ENCODE measurements around the gene STRA6.

Gene STRA6

GRCh38 chr15:74157868-74158827 is 44.4 kb downstream of the STRA6 start:
- H3K27ac ChIP-seq (ENCODE audit: poor library complexity, severe bottlenecking), result no peak overlapping the region
- no peak overlapping the region for H3K4me3 ChIP-seq (ENCODE audit: severe bottlenecking)
- TF ChIP-seq CTCF (IDR thresholded peaks at IDR 0.05; ENCODE audit: poor library complexity, severe bottlenecking), result no peak
- H3K36me3 ChIP-seq (ENCODE audit: low read depth), result no peaks in the 10 kb centered on the region
- H3K27me3 ChIP-seq (ENCODE audit: insufficient read depth, poor library complexity, severe bottlenecking), result no peaks in the 10 kb centered on the region
- H3K9me3 ChIP-seq (ENCODE audit: severe bottlenecking), result no peaks in the 10 kb centered on the region
- H3K4me1 ChIP-seq (ENCODE audit: insufficient read depth, poor library complexity, severe bottlenecking), result no peaks in the 10 kb centered on the region
- DNase-seq (ENCODE audit: low spot score) (no peak), ATAC-seq (ENCODE audit: low read depth) (no peak)

GRCh38 chr15:74156678-74157411 is 45.7 kb downstream of the STRA6 start:
- ATAC-seq (ENCODE audit: low read depth), result no peak; the same call in 2 of the 3 replicates
- no peaks in the 10 kb centered on the region for H3K4me1 ChIP-seq (ENCODE audit: insufficient read depth, poor library complexity, severe bottlenecking)
- DNase-seq (ENCODE audit: low spot score), result no peak
- H3K9me3 ChIP-seq (ENCODE audit: severe bottlenecking), result no peaks in the 10 kb centered on the region
- H3K27me3 ChIP-seq (ENCODE audit: insufficient read depth, poor library complexity, severe bottlenecking), result no peaks in the 10 kb centered on the region
- H3K27ac ChIP-seq (ENCODE audit: poor library complexity, severe bottlenecking), result no peak overlapping the region
- H3K36me3 ChIP-seq (ENCODE audit: low read depth), result no peaks in the 10 kb centered on the region
- no peak overlapping the region for H3K4me3 ChIP-seq (ENCODE audit: severe bottlenecking)
- TF ChIP-seq CTCF (IDR thresholded peaks at IDR 0.05; ENCODE audit: poor library complexity, severe bottlenecking), result no peak

- no peak for TF ChIP-seq CTCF (IDR thresholded peaks at IDR 0.05; ENCODE audit: poor library complexity, severe bottlenecking)
- no peak for ATAC-seq (ENCODE audit: low read depth)
- Histone ChIP-seq H3K36me3 (ENCODE audit: low read depth) (no peaks in the 10 kb centered on the region), H3K4me3 (ENCODE audit: severe bottlenecking) (no peak overlapping the region), H3K27me3 (ENCODE audit: insufficient read depth, poor library complexity, severe bottlenecking) (no peaks in the 10 kb centered on the region), H3K4me1 (ENCODE audit: insufficient read depth, poor library complexity, severe bottlenecking) (no peaks in the 10 kb centered on the region), H3K27ac (ENCODE audit: poor library complexity, severe bottlenecking) (no peak overlapping the region), H3K9me3 (ENCODE audit: severe bottlenecking) (no peaks in the 10 kb centered on the region)
- no peak for DNase-seq (ENCODE audit: low spot score)
Observed at GRCh38 chr15:74155766-74156417, 46.7 kb downstream of the STRA6 start.

GRCh38 chr15:74147051-74147450 is 55.5 kb downstream of the STRA6 start:
- DNase-seq (ENCODE audit: low spot score), result no peak

More at GRCh38 chr15:74147051-74147450, 55.5 kb downstream of the STRA6 start:
- H3K27me3 ChIP-seq (ENCODE audit: insufficient read depth, poor library complexity, severe bottlenecking), result no peaks in the 10 kb centered on the region
- no peaks in the 10 kb centered on the region for H3K36me3 ChIP-seq (ENCODE audit: low read depth)
- no peak for TF ChIP-seq CTCF (IDR thresholded peaks at IDR 0.05; ENCODE audit: poor library complexity, severe bottlenecking)
- no peak overlapping the region for H3K4me3 ChIP-seq (ENCODE audit: severe bottlenecking)
- ATAC-seq (ENCODE audit: low read depth), result no peak
- no peaks in the 10 kb centered on the region for H3K4me1 ChIP-seq (ENCODE audit: insufficient read depth, poor library complexity, severe bottlenecking)
- H3K9me3 ChIP-seq (ENCODE audit: severe bottlenecking), result no peaks in the 10 kb centered on the region
- no peak overlapping the region for H3K27ac ChIP-seq (ENCODE audit: poor library complexity, severe bottlenecking)

Data from RWPE2 (cell line).